BJ (cell line): Measurements from ENCODE around the gene GRIK2. TPM values are rescaled to one million over a fixed set of nuclear protein-coding genes. Genes with fewer than 3 reads are reported as not detected.
"Not testable (repeated sequence)": the region's sequence is repeated elsewhere in the genome, so short reads cannot be mapped to it uniquely, and the experiment has no call there.

Source experiments
- CTCF ChIA-PET: fragments of 350-600 bp; formaldehyde crosslinking; extraction: SDS; loops from one replicate; lab custom pipeline; 2021; ENCODE audit warnings: antibody characterized with exemption, inconsistent platforms; lab: Yijun Ruan, JAX
- POLR2A ChIA-PET: fragments of 300-600 bp; sonication (Branson Sonifier 250); formaldehyde crosslinking; extraction: SDS; loops from one replicate; lab custom pipeline; 2021; ENCODE audit warnings: antibody characterized with exemption; lab: Charles Lee
- DNase-seq: peaks from one replicate; pipeline ENCODE4 v3.0.0-alpha.2; 2011; ENCODE audit warnings: low read depth
- H3K27me3 ChIP-seq: 2 replicates; pipeline ENCODE4 v1.6.0; 2011; ENCODE audit warnings: low read length; ENCODE audit not compliant: control insufficient read depth, insufficient read depth
- H3K36me3 ChIP-seq: 2 replicates; pipeline ENCODE4 v1.5.1; 2011; ENCODE audit warnings: low read length; ENCODE audit not compliant: control insufficient read depth, insufficient read depth
- H3K4me3 ChIP-seq: 2 replicates; pipeline ENCODE4 v1.5.1; 2011; ENCODE audit warnings: low read depth, mild to moderate bottlenecking, control low read depth, low read length
- CTCF ChIP-seq: IDR thresholded peaks from 2 replicates; pipeline ENCODE4 v1.5.1; 2011; ENCODE audit warnings: low read depth, mild to moderate bottlenecking, control low read depth, inconsistent platforms, low read length, moderate library complexity; ENCODE audit not compliant: insufficient read depth
- polyA plus RNA-seq: library from polyadenylated mRNA; depleted of rRNA; stranded (reverse); fragments of >200 nt; gene quantifications from 2 replicates; pipeline ENCODE4 v1.2.3, GENCODE V29; 2011

Gene GRIK2
- polyA plus RNA-seq, 1 experiment = 23.0 TPM

GRCh38 chr6:101626269-101626668 is 232.8 kb downstream of the GRIK2 start:
- Histone ChIP-seq H3K4me3 (no peak overlapping the region), H3K36me3 (no peaks in the 10 kb centered on the region), H3K27me3 (no peaks in the 10 kb centered on the region)
- no peak for TF ChIP-seq CTCF
- ChIA-PET CTCF (interaction anchor here (2.0 kb wide), 1 partner anchor 17 kb away, joined by 10 read pairs; no protein-coding TSS in a partner anchor), POLR2A (no interaction called here)
- DNase-seq = no peak

- POLR2A ChIA-PET = no interaction called here
- Histone ChIP-seq H3K4me3 (no peak overlapping the region), H3K27me3 (no peaks in the 10 kb centered on the region), H3K36me3 (no peaks in the 10 kb centered on the region)
- no peak for DNase-seq
- CTCF ChIA-PET = interaction anchor here (1.0 to 1.2 kb wide), 2 partner anchors 7 to 12 kb away, joined by 3 to 4 read pairs; no protein-coding TSS in a partner anchor
- TF ChIP-seq CTCF = no peak
Observed at GRCh38 chr6:101630941-101631340, 237.4 kb downstream of the GRIK2 start.

GRCh38 chr6:101633081-101633480 is 239.6 kb downstream of the GRIK2 start:
- DNase-seq = no peak
- ChIA-PET POLR2A (no interaction called here), CTCF (no interaction called here)
- TF ChIP-seq CTCF = no peak
- Histone ChIP-seq H3K36me3 (no peaks in the 10 kb centered on the region), H3K27me3 (no peaks in the 10 kb centered on the region), H3K4me3 (no peak overlapping the region)

- CTCF ChIA-PET = interaction anchor here (0.6 to 1.3 kb wide), 2 partner anchors 11 to 53 kb away, joined by 3 read pairs; no protein-coding TSS in a partner anchor
- POLR2A ChIA-PET = not testable (repeated sequence)
Observed at GRCh38 chr6:101638865-101639264, 245.4 kb downstream of the GRIK2 start.

GRCh38 chr6:101640131-101640530 is 246.6 kb downstream of the GRIK2 start:
- Histone ChIP-seq H3K4me3 (no peak overlapping the region), H3K36me3 (no peaks in the 10 kb centered on the region), H3K27me3 (no peaks in the 10 kb centered on the region)
- ChIA-PET CTCF (no interaction called here), POLR2A (no interaction called here)
- no peak for DNase-seq
- no peak for TF ChIP-seq CTCF

More at GRCh38 chr6:101638865-101639264, 245.4 kb downstream of the GRIK2 start:
- not testable (repeated sequence) for H3K4me3 ChIP-seq, H3K36me3 ChIP-seq, H3K27me3 ChIP-seq, DNase-seq

GRCh38 chr6:101645770-101646169 is 252.3 kb downstream of the GRIK2 start:
- TF ChIP-seq CTCF = no peak
- Histone ChIP-seq H3K27me3 (no peaks in the 10 kb centered on the region), H3K4me3 (no peak overlapping the region), H3K36me3 (no peaks in the 10 kb centered on the region)
- DNase-seq = no peak
- ChIA-PET CTCF (no interaction called here), POLR2A (no interaction called here)
